ENCODE results near the gene DISC1.

DISC1 gene

DNA sequence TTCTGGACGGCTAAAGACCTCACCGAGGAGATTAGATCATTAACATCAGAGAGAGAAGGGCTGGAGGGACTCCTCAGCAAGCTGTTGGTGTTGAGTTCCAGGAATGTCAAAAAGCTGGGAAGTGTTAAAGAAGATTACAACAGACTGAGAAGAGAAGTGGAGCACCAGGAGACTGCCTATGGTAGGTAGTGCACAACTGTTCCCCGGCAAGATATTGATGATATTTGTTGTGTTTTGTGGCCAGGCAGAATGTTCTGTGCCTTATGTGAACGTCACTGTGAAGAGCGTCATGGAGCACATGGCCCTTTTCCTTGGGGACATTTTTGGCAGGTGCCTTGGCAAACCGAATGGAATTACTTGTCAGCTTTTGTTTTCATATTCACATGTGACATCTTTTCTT is 191.7 kb downstream of the DISC1 start:
- DNase-seq (ENCODE audit: low spot score) = no peak

- DNase-seq (ENCODE audit: low spot score) = no peak
Observed at GRCh38 chr1:231821281-231821680, 194.7 kb downstream of the DISC1 start.

DNA sequence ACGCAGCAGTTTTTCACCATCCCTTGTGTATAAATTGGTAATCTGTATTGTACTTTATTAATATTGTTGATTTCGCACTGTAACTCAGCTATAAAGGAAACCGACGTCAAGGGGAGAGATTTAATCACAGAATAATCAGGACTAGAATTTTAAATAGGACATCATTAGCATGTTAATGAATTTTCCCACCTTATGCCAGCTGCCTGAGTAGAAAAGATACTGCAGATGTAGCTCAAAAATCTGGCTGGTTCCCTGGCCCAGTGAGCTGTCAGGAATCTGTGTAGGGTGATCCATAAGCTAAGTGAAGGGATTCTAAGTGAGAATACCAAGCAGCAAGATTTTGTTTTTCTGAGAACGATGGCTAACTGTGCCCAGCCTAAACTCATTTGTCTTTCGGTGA is 195.5 kb downstream of the DISC1 start:
- DNase-seq (ENCODE audit: low spot score) = no peak

DNA sequence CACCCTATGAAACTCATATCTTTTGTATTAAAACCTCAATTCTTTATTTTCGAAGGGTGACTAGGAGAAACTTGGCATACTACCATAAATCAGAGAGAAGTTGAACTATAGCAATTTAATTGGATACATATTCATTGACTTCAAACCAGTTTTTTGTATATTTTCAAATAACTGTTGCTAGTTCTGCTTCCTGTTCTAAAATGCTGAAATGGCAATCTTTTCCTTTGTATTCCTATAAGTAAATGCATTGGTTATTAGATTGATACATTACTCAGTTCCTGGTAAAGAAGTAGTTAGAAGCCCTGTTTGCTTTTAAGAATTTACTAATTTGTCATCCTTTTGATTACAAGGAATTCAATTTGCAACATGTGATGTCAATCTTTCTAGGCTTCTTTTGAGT is 200.0 kb downstream of the DISC1 start:
- no peak for DNase-seq (ENCODE audit: low spot score)

- no peak for DNase-seq (ENCODE audit: low spot score)
Observed at GRCh38 chr1:231827337-231828105, 200.9 kb downstream of the DISC1 start.

DNA sequence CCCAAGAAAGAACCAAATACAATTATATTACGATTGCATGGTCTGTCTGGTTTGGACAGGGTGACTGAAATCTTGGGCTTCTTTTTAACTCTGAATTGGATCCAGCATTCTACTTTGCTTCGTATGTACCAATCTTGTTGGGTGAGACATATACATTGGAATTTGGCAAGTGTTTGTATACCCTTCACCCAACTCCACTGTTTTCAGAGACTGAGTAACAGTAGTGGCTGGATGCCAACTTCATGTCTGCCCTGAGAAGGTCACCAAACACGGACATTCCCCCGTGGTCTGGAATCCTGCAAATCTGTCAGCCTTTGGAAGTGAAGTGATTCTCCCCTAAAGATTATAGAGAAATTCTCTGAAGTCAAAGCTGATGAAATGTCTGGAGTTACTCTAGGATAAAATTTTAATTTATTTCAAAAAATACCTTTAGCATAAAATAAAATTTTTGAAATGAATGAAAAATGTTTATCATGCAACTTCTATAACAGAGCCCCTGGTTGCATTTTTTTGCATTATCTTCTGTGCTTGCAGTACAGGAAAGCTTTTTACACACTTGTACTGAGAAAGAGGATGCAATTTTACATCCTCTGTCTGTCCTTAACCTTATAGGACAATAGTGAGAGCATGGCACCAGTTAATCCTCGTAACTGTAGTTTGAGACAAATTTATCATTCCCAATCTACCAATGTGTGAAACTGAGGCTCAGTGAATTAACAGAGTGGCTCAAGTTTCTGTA is 201.8 kb downstream of the DISC1 start:
- peak; percentile 56 for DNase-seq (ENCODE audit: low spot score)

GRCh38 chr1:231829332-231829731 is 202.7 kb downstream of the DISC1 start:
- DNase-seq (ENCODE audit: low spot score) = no peak

DNA sequence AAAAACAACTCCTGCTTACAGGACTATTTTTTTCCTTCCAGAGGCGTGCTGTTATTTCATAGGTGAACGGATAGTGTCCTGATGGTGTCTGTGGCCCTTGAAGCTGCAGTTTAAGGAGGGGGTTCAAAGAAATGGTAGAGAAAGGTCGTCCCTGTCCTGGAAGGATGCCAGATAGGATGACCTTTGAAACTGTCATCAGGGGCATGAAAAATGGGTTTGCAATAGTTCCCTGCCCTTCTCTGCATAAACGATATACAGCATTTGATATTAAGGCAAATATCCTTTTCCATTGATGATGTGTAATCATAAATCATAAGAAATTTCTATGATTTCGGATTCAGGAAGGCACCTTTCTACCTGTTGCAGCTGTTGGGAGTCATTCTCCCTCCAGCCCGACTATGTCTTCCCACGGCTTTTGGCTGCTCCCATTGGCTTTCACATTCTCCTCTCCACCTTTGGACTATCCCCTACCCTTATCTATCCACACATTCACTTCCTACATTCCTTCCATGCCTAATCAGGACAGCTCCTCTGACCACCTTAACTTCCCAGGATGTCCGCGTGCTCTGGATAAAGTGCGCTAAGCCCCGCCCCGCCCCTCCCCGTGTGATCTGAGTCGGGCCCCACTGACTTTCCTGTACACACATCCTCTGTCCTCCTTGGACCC is 209.8 kb downstream of the DISC1 start:
- no peak for DNase-seq (ENCODE audit: low spot score)

- DNase-seq (ENCODE audit: low spot score) = no peak
Observed at GRCh38 chr1:231838521-231838920, 211.9 kb downstream of the DISC1 start.

DNA sequence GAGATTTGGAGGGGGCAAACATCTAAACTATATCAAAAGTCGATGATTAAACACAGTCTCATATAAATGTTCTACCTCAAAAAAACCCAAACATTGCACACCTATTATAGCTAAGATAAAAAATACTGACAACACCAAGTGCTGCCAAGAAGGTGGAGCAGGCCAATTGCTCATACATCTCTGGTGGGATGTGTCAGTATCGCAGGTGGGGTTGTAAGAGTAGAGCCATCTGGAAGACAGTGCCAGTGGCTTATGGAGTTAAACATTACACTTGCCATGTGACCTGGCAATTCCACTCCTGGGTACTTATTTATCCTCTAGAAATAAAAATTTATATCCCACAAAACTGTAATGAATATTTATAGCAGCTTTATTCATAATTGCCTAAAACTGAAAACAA is 213.4 kb downstream of the DISC1 start:
- DNase-seq (ENCODE audit: low spot score) = no peak

- DNase-seq (ENCODE audit: low spot score) = no peak
Observed at GRCh38 chr1:231841616-231842344, 215.2 kb downstream of the DISC1 start.

- DNase-seq (ENCODE audit: low spot score) = no peak
Observed at GRCh38 chr1:231842441-231842840, 215.9 kb downstream of the DISC1 start.

GRCh38 chr1:231844986-231845502 is 218.5 kb downstream of the DISC1 start:
- no peak for DNase-seq (ENCODE audit: low spot score)

DNA sequence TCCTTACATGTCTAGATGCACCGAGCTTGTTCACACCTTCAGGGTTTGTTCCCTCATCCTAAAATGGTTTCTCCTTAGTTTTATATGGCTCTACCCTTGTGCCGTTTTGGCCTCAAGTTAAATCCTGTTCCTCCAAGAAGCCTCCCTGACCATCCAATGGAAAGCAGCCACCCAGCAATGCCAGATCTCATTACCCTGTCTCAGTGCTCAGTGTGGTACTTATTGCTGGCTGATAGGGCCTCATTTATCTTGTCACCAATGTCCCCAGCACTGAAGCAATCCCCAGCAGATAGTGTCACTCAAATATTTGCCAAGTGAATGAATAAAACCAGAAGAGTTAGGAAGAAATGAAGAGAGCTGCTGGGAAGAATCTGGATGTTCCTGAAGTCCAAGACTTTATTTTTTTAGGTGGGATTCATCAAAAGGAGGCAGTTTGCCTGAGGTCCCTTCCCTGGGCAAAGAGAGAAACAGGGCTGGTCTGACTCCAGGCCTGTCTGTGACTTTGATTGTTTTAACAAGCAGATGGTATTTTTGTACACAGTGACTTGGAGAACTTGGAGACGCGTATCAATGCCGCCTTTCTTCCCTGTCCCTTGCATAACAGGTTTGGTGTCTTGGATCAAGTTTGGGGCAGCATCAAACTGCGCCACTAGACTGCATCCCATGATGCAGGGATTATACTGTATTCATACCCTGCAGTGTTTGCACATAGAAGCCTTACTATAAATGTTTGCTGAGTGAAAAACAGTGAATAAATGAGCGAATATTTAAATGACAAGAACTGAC is 221.2 kb downstream of the DISC1 start:
- DNase-seq (ENCODE audit: low spot score) = no peak

GRCh38 chr1:231849981-231850380 is 223.4 kb downstream of the DISC1 start:
- DNase-seq (ENCODE audit: low spot score) = no peak

- no peak for DNase-seq (ENCODE audit: low spot score)
Observed at GRCh38 chr1:231850786-231851185, 224.2 kb downstream of the DISC1 start.

GRCh38 chr1:231853588-231854207 is 227.1 kb downstream of the DISC1 start:
- no peak for DNase-seq (ENCODE audit: low spot score)

DNA sequence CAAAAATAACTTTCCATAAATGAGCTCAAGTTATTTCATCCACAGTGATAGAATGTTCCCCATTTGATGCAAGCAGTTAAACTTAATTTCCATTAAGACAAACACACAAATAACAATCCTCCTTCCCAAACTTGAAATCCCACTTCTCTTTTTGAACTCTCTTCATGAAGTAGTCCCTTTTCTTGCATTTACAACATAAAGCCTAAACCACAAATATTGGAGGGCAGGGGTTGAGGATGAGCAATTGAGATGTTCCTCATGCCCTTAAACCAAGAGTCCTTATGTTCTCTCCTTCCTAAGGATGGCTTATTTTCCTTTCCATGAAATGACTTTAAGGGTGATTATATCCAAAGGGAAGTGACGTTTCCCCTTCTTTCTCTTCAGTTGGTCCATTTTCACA is 228.8 kb downstream of the DISC1 start:
- no peak for DNase-seq (ENCODE audit: low spot score)

DNA sequence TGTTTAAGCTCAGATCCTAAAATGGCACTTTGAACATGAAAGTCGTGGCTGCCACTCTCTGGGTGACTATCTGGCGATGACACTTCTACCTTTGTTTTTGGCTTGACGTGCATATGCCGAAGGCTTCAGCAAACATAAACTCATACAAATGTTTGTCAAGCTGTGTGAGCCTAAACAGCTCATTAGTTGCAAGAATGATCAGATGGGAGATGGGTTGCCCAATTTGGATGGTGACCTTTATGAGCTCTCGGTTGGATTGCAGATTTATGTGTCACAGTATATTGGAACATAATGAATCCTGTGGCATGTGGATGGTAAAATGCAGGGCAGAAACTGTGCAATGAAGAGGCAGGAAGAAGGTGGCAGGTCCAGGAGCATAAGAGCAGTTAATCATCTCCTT is 229.3 kb downstream of the DISC1 start:
- no peak for DNase-seq (ENCODE audit: low spot score)

DNA sequence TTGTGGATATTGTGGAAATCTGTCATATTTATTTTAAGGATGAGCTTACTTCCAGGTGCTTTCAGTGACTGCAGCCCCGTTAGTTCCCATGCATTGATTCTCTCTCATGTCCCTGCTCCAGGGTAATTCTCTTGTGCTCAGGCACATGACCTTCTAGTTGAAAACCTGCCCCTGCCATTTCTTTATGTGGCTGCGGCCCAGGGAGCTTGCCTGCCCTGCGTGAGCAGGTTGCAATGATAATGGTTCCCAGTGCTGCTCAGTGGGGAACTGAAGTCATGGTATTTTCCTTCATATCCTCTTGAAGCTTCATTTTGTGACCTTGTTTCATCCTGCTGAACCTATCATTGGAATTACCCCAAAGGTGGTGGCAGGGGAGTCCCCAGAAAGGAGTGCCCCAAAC is 229.8 kb downstream of the DISC1 start:
- no peak for DNase-seq (ENCODE audit: low spot score)

DNA sequence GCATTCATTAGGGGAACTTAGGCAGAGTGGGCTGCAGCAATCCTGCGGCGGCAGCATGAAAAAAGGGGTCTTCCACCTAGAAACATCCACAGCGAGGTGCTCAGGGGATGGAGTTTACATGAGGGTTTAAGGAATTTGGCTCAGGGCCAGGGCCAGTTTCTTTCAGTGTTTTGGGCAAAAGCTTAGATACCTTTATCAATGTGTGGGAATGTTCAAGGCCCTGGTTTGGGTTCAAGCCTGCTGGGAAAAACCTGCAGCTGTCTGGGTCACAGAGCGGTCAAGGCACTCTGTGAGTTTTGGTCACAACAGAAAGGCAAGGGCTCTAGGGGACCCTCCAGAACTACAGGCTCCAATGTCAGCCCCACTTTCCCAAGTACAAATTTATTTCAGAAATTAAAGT is 230.3 kb downstream of the DISC1 start:
- DNase-seq (ENCODE audit: low spot score) = no peak

Data from AG08396 (cell line).